Measurements from ENCODE around the gene CNRIP1.

DNA sequence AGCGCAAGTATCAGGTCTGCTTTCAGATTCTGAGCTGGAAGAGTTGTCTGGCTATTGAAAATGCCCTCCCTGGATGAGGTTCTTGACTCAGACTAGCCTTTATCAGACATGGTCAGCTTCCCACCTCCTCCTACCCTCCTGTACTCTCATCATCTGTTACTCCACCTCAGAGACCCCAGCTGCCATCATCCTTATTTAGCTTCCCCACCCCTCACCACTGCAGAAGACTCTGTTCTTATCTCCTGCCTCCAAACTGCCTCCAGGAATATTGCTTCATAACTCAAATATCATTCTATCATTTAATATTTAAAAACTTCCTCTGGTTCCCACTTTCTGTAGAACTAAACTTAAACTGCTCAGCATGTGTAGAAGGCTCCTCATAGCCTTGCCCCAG is 36.3 kb downstream of the CNRIP1 start:
- TF ChIP-seq NR2C2 (CRISPR knock-in tag; IDR thresholded peaks at IDR 0.05), result no peak
- no peak for TF ChIP-seq CTCF (IDR thresholded peaks at IDR 0.05)
- no peak for TF ChIP-seq ELF4 (CRISPR knock-in tag; IDR thresholded peaks at IDR 0.05; ENCODE audit: low read depth)
- TF ChIP-seq ZNF121 (CRISPR knock-in tag; IDR thresholded peaks at IDR 0.05), result no peak
- no peak for TF ChIP-seq CREB1 (CRISPR knock-in tag; IDR thresholded peaks at IDR 0.05)
- TF ChIP-seq, protein P1, sequence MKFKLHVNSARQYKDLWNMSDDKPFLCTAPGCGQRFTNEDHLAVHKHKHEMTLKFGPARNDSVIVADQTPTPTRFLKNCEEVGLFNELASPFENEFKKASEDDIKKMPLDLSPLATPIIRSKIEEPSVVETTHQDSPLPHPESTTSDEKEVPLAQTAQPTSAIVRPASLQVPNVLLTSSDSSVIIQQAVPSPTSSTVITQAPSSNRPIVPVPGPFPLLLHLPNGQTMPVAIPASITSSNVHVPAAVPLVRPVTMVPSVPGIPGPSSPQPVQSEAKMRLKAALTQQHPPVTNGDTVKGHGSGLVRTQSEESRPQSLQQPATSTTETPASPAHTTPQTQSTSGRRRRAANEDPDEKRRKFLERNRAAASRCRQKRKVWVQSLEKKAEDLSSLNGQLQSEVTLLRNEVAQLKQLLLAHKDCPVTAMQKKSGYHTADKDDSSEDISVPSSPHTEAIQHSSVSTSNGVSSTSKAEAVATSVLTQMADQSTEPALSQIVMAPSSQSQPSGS (CRISPR knock-in tag; IDR thresholded peaks at IDR 0.05; ENCODE audit: borderline replicate concordance, low read depth), result no peak
